Measurements from ENCODE around the gene SMIM28.

The SMIM28 gene

DNA sequence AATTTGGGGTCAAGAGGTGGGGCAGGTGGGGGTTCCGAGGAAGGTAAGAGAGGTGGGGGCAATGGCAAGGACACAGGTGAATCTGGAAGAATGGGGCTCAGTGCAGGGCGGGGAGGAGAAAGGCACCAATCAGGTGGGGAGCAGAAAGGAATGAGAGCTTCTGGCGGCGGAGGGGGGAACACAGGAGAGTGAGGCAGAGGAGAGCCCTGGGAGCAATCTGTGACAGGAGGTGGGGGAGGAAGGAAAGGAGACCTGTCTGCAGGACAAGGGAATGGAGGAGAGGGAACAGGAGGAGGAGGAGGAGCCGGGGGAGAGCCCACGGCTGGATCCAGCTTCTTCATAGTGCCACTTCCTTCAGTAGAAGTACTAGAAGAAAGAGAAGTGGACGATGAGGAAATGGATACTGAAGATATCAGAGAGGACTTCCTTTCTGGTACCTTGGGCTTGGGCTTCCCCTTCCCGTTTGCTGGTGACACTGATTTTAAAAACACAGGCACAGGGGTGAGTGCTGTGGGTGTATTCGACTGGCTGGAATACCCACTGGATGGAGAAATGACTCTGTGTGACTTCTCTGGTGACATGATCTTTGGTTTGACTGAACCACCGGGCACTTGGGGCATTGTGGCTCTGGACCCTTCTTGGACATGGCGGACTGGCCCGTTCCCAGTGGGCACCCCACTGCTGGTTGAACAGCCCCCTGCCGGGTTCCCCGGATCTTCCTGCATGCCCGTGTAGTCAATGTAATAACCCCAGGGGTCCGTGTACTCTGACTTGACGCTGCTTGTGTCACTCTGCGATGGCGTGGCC is 53.8 kb downstream of the SMIM28 start:
- peak in 5 of 14 donors; percentile 33 to 72 (median 50) for DNase-seq

DNA sequence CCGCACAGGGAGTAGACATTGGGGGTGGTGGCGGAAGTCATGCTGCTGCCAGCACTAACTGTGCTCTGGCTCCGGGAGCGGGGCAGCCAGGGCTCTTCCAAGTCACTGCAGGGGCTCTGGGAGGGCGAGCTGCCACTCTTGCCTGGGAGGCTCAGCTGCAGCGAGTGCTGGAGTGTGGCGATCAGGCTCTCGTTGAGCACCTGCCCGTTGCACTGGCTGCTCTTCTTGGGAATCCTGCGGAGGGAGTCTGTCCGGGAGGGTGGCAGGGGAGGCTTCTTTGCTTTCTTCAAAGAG is 54.3 kb downstream of the SMIM28 start:
- peak in 3 of 14 donors; percentile 37 to 82 (median 37) for DNase-seq

Data from C1 segment of cervical spinal cord (tissue), 14 donors.